NCI-H69 (cell line): ENCODE data around the gene LOXL3.
"Not testable (repeated sequence)": the region's sequence is repeated elsewhere in the genome, so short reads cannot be mapped to it uniquely, and the experiment has no call there.

Source experiments
- DNase-seq: peaks from one replicate; lab custom pipeline; 2025; lab: John Stamatoyannopoulos, UW

Gene LOXL3

DNA sequence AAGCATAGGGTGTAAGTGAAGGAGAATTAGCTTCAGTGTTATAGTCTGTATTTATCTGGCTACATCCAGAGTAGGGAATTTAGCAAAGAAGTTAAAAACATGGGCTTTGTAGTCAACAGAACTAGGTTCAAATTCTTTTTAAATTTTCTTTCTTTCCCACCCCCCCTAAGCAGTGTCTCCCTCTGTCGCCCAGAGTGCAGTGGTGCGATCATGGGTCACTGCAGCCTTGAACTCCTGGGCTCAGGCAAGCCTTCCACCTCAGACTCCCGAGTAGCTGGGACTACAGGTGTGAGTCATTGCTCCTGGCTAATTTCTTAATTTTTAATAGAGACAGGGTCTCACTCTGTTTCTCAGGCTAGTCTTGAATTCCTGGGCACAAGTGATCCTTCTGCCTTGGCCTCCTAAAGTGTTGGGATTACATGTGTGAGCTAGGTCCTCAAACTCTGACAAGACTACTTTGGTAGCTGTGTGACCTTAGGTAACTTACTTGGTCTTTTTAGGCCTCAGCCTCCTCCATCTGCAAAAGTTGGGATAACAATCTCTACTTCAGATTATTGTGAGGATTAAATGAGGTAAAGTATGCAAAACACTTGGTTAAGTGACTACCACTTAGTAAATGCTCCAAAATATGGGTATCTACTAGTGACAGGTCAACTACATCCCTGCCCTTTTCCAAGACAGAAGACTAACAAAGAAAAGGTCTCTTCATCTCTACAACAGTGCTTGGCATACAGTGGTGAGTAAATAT lies 18.6 kb upstream of the LOXL3 start:
- no peak for DNase-seq

DNA sequence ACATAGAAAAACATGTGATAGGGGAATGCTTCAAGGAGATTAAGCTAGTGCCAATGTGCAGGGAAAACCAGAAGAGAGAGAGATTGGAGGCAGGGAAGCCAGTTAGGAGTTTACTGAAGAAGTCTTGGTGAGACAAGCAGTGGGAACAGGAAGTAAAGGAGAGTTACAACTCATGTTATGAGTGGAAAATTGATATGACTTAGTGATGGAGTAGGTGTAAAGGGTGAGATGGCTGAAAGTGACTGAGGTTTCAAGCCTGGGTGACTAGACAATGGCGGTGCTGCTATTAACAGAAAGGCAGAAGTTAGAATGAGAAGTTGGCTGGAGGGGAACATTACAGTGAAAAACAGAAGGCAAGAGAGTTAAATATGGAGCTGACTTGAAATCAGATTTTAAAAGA lies 17.3 kb upstream of the LOXL3 start:
- no peak for DNase-seq

DNA sequence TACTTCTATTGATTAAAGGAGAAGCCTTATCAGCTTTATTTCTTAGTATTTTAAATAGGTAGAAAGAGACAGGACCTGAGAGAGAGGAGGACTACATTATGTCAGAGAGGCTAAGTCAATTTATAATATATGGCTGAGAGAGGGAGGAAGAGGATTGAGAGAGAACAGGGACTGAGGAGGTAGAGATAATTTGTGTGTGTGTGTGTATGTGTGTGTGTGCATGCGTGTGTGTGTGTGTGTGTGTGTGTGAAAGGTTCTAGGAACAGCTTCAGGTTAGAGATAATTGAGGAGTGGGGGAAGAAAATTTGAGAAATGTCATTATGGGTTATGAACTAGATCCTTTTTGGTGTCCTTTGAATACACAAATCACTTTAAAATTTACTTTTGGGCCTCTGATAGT lies 15.9 kb upstream of the LOXL3 start:
- no peak for DNase-seq

DNA sequence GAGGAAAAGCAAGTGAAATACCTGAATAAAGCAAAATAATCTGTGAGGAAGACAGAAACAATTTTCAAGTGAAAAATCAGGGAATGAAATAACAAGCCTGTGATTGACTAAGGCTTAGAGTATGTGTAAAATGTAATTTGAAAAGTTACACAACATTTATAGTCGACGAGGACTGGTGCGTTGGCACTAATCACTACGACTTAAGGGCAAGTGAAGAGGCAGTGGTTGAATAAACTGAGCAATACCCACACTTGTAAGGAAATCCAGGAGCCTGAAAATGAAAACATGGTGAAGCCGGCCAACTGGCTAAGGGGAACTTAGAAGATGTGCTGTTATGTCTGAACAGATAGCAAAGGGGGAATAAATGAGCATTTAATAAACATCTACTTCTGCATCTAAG lies 14.1 kb upstream of the LOXL3 start:
- no peak for DNase-seq

DNA sequence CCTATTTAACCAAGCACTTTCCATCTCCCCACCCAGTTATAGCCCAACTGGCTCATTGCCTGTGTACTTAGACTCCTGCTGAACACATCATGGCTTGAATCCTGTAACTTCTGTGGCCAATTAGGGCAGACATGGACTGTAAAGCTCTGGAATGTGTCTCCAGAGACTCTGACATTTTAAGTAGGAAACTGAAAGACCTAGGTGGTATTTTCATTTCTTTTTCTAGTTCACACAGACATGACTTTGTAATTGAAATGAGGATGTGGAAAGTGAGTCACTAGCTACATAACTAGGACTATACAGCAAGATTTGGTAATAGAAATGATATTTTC lies 13.0 kb upstream of the LOXL3 start:
- no peak for DNase-seq

DNA sequence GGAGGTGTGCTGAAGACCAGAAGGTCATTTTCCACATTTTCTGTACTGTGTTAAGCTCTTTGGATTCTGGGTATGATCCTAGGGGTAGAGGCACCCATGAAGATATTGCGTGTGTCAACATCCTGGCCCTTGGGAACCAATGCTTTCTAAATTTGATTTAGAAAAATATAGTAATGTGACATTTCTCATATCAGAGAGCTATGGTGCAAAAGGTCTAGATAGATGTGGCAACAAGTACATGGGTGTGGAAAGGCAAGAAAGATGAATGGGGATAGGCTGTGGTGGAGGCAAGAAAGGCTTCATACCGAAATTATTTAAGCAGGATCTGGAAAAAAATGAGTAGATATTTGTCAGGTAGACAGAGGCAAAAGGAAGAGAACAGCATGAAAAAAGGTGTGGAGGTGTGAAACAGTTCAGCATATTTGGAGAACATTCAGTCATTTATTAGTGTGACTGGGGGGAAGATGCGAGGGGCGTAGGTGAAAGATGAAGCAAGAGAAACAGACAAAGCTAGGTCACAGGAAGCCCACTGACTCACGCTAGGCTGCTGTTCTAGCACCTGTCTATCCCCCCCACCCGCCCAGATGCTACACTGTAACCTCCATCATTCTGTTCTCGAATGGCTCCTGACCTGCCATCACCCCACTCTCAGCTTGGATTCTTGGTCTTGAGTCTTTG lies 12.5 kb upstream of the LOXL3 start:
- DNase-seq, result no peak

DNA sequence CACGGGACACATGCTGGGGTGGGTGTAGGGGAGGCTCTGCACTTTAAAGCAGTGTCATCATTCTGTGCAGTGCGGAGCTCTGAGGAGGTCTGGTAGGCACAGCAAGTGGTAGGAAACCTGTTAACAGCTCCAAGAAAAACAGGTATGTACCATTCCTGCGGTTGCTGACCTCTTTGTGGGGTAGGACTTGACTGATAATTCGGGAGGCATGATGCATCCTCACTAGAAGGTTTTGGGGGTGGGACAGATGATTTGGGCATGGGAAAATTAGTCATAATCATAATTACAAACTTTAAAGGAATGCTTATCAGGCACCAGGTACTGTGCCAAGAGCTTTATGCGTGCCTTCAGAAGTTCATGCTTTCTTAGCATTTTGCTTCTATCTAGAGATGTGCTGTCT lies 10.5 kb upstream of the LOXL3 start:
- no peak for DNase-seq

DNA sequence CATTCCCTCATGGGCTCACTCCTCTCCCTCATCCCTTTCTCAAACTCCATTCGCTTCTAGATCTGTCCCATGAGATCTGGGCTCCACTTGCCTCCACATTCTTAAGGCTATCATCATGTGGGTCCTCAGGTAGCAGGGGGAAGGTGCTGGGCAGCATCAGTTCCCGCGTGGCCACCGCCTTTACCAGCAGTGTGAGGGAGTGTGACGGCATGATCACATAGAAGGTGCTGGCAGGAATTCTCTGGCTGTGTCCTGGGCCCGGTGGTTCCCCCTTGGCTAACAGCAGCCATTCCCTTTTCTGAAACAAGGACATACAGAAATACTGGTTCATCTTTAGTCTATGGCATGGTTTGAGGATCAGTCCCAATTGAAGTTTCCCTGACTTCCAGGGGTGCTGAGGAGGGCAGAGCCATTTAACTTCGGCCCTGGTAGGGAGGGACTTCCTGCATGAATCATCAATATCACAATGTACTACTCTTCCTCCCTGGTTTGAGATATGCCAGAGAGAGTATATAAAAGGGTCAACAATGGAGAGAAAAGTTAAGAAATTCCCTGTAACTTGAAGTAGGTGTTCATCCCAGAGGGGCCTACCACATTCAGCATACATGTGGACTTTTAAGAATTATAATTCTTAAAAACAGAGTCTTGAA lies 8.5 kb upstream of the LOXL3 start:
- DNase-seq, result no peak

DNA sequence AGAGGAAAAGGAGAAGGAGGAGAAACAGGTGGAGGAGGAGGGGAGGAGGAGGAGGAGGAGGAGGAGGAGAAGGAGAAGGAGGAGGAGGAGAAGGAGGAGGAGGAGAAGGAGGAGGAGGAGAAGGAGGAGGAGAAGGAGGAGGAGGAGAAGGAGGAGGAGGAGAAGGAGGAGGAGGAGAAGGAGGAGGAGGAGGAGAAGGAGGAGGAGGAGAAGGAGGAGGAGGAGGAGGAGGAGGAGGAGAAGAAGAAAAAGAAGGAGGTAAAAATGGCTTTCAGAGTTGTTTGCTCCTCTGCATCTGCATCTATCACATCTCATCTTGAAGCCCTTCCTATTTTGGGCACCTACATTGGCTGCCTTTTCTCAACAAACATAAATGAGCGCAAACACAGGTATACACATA lies 7.3 kb upstream of the LOXL3 start:
- not testable (repeated sequence) for DNase-seq

DNA sequence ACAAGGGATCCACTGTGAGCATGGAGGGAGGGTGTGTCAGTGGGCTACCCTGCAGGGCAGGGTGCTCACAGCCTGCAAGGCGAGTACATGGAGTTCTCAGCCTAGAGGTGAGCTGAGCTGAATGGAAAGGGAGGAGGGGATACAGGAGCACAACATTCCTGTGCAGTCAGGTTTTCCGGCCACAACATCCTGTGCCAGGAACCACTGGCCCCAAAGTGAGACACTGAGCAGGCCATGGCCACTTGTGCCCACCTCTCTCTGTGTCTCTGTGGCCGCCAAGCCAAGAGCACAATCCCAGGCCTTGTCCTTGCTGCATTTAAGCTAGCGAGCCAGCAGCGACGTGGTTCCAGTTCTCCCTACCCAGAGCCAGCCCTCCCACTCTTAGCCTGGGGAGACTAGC lies 6.8 kb upstream of the LOXL3 start:
- DNase-seq, result no peak

DNA sequence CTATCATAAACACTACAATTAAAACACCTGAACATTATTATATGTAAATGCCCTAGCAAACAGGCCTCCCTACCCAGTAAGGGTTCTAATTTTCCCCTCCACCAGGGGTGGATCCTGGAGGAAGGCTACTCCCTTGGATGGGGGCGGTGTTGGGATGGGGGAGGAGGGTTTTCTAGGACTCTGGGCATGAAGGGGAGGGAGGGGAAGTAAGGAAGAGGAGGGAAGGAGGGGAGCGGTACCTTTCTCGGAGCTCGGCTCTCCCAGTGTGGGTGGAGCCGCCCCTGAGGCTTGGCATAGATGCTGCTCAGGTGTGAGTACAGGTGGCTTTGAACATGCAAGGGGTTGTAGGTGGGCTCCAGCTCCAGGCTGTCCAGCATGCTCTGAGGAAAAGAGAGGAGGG lies 6.2 kb upstream of the LOXL3 start:
- DNase-seq, result peak; percentile 87

DNA sequence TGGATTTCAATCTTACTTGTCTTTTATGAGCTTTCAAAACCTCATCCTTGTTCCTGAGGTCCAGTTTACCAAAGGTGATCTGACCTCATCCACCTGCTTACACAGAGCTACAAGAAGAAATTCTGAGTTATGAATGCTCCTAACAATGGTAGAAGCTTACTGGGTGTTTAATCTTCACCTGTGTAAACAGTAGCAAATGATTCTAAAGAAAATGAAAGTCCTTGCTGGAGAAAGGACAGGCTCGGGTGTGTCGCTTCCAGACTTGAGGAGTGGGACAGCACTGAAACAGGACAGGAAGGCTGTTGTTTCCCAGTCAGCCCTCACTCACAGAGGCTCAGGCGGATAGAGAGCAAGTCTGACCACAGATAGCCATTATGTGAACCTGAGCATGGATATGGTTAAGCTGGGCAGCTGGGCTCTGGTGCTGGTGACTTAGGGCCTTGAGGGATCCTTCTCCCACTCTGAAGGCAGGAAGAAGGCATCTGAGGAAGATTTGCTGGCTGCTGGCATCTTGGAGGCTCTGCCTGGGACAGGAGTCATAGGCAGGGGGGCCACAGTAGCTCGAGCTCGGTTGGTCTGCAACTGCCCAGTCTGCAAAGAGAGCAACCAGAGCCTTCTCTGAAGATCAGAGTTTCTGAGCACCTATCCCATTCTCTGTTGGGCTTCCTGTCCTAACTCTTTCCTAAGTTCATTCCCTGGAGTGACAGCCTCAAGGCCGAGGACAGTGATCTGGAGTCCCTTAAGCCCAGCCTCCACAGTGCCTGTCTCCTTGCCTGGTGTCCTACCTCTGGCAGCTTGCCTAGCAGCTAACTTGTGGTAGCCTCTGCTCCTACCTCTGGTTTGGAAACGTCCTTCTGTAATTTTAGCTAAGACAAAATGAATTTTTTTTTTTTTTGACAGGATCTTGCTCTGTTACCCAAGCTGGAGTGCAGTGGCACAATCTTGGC lies 4.8 kb upstream of the LOXL3 start:
- DNase-seq, result peak; percentile 6

DNA sequence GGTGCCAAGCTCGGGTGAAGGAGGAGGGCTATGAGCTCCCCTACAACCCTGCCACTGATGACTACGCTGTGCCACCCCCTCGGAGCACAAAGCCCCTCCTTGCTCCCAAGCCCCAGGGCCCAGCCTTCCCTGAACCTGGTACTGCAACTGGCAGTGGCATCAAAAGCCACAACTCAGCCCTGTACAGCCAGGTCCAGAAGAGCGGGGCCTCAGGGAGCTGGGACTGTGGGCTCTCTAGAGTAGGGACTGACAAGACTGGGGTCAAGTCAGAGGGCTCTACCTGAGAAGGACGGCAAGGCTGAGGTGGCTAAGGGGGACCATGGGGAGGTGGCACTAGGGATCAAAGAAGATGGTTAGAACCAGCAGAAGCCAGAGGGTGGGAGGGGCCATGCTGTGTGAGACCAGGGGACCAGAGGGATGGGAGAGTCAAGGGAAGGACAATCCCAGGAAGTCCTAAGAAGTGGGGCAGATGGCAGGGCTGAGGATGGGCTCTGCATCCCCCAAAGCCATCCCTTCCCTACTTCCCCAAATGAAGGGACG lies 3.2 kb upstream of the LOXL3 start:
- no peak for DNase-seq

DNA sequence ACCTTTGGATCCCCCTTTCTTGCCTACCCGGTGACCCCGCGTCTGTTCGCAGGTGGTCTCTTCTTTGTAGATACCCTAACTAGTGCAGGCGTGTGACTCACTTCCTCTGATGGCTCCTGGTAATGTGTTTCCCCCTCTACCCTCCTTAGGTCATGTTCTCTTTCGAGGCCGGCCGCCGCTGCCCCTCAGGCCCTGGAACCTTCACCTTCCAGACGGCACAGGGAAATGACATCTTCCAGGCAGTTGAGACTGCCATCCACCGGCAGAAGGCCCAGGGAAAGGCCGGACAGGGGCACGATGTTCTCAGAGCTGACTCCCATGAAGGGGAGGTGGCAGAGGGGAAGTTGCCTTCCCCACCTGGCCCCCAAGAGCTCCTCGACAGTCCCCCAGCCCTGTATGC lies 2.4 kb upstream of the LOXL3 start:
- DNase-seq, result no peak

DNA sequence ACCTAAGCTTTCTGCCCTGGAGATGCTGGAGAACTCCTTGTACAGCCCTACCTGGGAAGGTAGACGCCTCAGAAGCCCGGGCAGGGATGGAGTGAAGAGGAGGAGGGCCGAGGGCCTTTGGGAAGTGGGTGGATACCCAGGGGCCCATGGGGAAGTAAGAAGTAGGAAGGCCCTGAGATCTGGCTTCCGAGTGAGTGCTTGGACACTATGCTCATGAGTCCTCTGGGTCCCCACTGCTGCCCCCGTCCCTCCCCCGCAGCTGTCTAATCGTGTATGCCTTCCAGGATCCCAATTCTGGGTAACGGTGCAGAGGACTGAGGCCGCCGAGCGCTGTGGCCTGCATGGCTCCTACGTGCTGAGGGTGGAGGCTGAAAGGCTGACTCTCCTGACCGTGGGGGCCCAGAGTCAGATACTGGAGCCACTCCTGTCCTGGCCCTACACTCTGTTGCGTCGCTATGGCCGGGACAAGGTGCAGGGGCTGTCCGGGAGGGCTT lies 1.9 kb upstream of the LOXL3 start:
- DNase-seq, result no peak

DNA sequence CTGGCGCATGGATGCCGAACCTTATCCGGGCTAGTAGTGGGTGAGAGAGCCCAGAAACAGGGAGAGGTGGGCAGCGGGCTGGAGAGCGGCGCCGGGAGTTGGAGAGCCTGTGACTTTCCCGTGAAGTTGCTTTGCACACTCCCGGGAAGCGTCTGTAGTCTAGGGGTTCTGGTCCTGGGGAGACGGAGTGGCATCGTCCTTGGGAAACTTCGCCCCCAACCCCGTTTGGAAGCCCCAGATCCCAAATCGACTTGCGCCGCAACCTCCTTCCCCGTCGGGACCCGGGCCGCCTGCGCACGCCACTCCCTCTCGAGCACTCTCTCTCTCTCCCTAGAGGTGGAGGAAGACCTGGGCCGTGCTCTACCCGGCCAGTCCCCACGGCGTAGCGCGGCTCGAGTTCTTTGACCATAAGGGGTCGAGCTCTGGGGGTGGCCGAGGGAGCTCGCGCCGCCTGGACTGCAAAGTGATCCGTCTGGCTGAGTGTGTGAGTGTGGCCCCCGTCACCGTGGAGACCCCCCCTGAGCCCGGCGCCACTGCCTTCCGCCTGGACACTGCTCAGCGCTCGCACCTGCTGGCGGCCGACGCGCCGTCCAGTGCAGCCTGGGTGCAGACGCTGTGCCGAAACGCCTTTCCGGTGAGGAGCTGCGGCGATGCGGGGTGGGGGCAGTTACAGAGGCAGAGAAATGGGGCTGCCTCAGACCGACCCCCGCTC lies 1.2 kb upstream of the LOXL3 start:
- peak; percentile 54 for DNase-seq

DNA sequence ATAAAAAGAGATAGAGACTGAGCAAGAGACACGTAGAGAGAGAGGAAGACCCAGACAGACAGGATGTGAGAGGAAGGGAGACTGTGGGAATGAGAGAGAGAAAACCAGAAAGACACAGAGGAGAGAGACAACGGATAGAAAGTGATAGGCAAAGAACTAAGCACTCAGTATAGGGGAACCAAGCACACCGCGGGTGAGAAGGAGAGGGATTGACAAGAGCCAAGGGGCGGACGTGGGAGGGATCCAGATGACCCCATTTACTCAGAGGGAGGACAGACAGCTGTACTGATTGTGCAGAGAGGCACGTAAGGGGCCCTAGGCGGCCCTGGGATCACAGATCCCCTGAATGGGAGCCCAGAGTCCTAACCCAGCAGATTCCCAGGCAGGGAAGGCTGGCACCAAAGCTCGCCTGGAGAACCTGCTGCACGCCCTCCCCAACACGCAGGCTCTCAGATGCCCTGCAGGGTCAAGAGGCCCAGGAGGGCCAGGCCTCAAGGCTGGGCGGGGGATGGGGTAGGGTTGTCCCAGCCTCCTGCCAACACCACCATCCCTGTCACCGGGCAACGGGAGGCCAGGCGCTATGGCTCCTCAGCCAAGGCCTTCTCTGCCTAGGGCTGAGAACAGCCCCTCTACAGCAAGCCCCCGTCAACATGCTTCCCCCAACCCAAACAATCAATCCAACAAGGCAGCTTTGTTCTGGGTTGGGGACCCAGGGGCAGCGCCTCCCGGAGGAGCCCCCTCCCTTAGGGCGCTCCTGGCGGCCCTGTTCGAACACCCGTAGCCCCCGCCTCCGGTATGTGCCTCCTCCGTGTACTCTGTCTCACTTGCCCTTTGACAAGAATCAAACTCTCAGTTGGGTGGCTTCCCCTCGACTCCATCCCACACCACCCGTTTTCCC lies 579 bp downstream of the LOXL3 start:
- no peak for DNase-seq

DNA sequence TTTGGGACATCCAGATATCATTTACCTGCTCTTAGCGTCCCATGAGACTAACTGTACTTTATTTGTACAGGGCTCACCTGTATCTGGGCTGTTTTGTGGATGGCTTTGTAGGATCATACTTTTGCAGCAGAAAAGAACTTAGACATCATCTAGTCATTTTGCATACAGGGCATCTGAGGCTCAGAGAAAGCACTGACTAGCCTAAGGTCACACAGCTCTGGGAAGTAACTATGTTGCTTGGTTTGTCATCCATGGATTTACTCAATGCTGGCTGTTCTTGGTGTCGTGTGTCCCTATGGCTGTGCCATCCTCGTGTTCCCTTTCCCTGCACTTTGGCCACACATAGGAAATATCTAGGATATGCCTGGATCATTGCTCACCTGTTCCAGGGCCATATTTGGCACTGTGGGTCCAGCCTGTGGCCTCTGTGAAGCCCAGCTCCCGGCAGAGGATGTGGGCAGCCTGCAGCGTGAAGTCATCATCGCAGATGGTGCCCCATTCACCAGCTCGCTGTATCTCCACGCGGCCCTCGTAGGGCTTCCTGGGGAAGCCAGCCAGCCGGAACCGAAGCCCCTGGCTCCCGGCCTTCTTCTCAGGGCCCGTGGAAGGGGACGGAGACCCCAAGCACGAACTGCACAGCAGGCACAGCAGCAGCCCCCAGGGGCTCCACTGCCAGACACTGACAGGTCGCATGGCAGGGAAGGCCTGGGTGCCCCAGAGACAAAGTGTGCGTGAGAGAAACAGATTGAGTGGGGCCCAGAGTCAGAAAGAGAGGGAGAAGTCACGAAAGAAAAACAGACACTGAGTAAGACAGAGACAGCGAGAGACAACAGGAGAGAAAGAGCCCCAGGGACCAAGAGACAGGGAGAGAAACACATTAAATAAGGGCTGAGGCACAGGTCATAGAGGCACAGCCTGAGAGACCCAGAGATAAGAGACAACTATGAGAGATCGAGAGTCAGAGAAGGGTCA lies 1.5 kb downstream of the LOXL3 start:
- no peak for DNase-seq

DNA sequence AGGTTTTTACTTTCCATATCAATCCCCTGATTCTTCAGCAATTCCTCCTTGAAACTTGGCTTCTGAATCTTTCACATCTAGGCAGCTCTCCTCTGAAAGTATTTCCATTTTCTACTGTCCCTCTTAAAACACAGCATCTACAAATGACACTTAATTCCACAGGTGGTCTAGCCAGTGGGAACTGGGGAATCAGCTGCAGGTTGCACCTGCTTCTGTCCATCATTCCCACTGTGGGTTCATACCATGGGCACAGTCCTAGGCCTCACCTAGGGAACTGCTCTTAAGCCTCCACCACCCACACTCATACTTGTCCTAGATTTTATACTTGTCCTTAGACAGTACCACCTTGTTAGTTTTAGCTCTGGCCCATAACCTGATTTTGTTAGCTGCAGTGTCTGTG lies 2.2 kb downstream of the LOXL3 start:
- DNase-seq, result no peak
